ENCODE results near the gene MTIF2. TPM values are rescaled to one million over a fixed set of nuclear protein-coding genes. Genes with fewer than 3 reads are reported as not detected.
"Not testable (repeated sequence)": the region's sequence is repeated elsewhere in the genome, so short reads cannot be mapped to it uniquely, and the experiment has no call there.

Gene MTIF2
- total RNA-seq, 2 experiments from 2014 or later = 43.9 to 44.2 TPM

DNA sequence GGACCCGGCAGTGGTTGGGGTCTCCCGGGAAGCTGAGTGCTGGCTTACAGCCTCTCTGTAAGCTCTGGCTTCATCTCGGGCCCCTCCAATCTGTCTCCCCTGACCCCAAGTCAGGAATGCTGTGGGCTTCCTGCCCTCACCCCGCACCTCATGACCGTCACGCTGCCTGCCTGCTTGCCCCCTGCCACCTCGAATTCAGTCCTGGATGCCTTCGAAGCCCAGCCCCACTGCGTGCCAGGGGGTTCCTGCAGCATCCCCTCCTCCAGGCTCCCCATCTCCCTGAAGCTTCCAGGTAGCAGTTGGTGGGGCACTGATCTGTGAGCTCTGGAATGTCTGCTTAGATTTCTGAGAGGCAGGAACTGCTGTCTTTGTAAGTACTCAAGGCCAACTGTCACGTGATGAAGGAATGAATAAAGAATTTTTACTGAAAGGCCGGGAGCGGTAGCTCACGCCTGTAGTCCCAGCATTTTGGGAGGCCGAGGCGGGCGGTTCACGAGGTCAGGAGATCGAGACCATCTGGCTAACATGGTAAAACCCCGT, 43.5 kb downstream of the MTIF2 start:
- CTCF ChIA-PET = no interaction called here
- peaks cover 41% of the 10 kb centered on the region for H3K4me1 Mint-ChIP-seq (ENCODE audit: low read depth)

DNA sequence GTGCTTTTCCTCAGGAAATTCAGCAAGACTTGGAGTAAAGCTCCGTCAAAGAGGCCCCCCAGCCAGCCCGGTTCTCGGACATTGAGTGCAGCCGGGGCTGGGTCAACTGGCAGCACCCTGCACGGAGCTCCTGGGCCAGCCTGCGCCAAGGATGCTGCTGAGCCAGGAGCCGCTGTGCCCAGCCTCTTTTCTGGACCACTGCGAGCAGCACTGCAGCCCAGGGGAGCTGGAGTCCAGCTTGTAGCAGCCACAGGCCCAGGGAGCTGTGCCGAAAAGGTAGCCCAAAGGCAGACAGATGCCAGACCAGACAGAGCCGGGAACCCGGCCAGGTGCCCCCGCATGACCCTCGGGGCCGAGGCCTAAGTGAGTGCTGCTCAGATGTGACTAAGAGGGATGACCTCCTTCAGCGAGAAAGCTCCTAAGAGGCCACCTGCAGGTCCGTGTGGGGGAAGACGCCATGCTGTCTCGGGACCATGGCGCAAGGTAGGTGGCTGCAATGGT, 44.2 kb downstream of the MTIF2 start:
- intact Hi-C loops (cut with micrococcal nuclease) = loop anchor here (5.0 kb wide), 1 partner anchor 1108 kb away; the partner anchor contains the start of gene ACYP2
- no peak overlapping the region for H3K4me3 Mint-ChIP-seq
- no peaks in the 10 kb centered on the region for H3K9me3 Mint-ChIP-seq
- CTCF ChIA-PET = interaction anchor here (0.6 to 0.8 kb wide), 2 partner anchors 207 to 349 kb away, joined by 3 read pairs; no protein-coding TSS in a partner anchor
- DNase-seq = no peak
- peaks cover 37% of the 10 kb centered on the region for H3K4me1 Mint-ChIP-seq (ENCODE audit: low read depth)
- peaks cover 11% of the 10 kb centered on the region for H3K36me3 Mint-ChIP-seq (ENCODE audit: low read depth)
- H3K27ac Mint-ChIP-seq = no peak overlapping the region
- H3K27me3 Mint-ChIP-seq (ENCODE audit: low read depth) = no peaks in the 10 kb centered on the region

More for the DNA sequence above, 43.5 kb downstream of the MTIF2 start:
- no peaks in the 10 kb centered on the region for H3K9me3 Mint-ChIP-seq
- H3K27me3 Mint-ChIP-seq (ENCODE audit: low read depth) = no peaks in the 10 kb centered on the region
- H3K4me3 Mint-ChIP-seq = no peak overlapping the region
- H3K27ac Mint-ChIP-seq = peak overlapping the region; percentile 14
- intact Hi-C loops (cut with micrococcal nuclease) = no loop called here
- peaks cover 13% of the 10 kb centered on the region for H3K36me3 Mint-ChIP-seq (ENCODE audit: low read depth)
- DNase-seq = no peak

DNA sequence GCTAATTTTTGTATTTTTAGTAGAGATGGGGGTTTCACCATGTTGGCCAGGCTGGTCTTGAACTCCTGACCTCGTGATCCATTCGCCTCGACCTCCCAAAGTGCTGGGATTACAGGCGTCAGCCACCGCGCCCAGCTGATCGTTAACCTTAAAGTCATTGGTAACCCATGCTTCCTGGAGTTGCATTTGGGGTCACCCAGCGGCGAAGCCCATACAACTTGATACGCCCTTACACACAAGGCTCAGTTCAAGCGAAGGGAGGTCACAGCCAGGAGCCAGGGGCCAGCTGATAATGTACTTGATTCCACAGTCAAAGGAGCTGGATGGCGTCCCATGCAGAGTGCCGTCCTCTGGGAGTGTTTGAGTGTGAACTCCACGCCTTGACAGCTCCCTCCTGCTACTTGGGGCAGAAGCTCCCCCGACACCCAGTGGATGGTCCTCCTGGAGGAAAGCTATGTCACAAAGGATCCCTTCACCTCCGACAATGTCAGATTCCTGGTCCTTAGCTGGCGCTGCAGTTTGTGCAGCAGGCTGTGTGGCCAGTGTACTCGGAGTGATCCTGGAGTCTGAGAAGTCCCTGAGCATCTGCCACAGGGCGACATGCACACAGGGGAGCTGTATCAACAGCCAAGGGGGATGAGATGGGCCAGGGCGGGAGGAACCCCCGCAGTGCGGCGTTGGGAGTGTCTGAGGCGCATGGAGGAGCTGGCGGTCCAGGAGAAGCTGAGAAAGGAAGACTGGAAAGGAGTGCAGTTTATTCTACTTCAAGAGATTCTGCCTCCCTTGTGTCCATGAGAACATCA, 44.9 kb downstream of the MTIF2 start:
- Mint-ChIP-seq H3K27ac (peak overlapping the region; percentile 68), H3K27me3 (ENCODE audit: low read depth) (no peaks in the 10 kb centered on the region), H3K4me1 (ENCODE audit: low read depth) (peaks cover 36% of the 10 kb centered on the region), H3K36me3 (ENCODE audit: low read depth) (peaks cover 8% of the 10 kb centered on the region), H3K9me3 (no peaks in the 10 kb centered on the region), H3K4me3 (peak overlapping the region; percentile 71)
- DNase-seq = no peak
- intact Hi-C loops (cut with micrococcal nuclease) = loop anchor here (1.0 to 5.0 kb wide), 8 partner anchors 8 to 1107 kb away; partner anchors contain the start of genes ACYP2, CFAP36, CLHC1 and EML6
- CTCF ChIA-PET = interaction anchor here (0.6 to 0.8 kb wide), 2 partner anchors 207 to 349 kb away, joined by 3 read pairs; no protein-coding TSS in a partner anchor

DNA sequence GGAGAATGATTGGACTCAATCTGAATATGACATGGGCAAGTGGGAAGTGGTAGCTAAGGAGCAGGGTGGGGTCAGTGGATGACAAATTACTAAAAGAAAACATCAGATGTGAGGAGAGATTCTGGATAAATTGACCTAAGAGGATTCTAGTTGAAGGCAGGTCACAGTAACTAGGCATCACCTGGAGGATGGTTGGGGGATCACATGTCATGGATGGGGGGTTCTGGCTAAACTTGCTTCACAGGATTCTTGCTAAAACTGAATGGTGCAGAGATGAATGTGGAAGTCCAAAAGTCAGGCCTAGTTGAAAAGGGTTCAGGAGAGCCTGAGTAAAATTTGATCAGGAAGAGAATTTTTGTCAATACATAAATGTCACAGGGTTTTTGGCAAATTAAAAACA, 55.2 kb downstream of the MTIF2 start:
- CTCF ChIA-PET = no interaction called here
- H3K27ac Mint-ChIP-seq = no peak overlapping the region
- no peaks in the 10 kb centered on the region for H3K36me3 Mint-ChIP-seq (ENCODE audit: low read depth)

DNA sequence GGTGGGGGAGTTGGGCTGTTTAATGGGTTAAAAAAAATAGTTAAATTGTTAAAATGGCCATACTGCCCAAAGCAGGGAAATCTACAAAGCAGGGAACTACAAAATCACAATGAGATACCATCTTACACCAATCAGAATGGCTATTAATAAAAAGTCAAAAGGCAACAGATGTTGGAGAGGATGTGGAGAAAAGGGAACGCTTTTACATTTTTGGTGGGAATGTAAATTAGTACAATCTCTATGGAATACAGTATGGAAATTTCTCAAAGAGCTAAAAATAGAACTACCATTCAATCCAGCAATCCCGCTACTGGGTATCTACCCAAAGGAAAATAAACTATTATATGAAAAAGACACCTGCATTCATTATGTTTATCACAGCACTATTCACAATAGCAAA, 64.1 kb downstream of the MTIF2 start:
- no peak for DNase-seq
- Mint-ChIP-seq H3K4me3 (no peak overlapping the region), H3K27me3 (ENCODE audit: low read depth) (no peaks in the 10 kb centered on the region), H3K9me3 (peaks cover 3% of the 10 kb centered on the region), H3K4me1 (ENCODE audit: low read depth) (no peaks in the 10 kb centered on the region), H3K36me3 (ENCODE audit: low read depth) (peaks cover 17% of the 10 kb centered on the region), H3K27ac (no peak overlapping the region)
- CTCF ChIA-PET = no interaction called here
- intact Hi-C loops (cut with micrococcal nuclease) = no loop called here

More for the DNA sequence above, 55.2 kb downstream of the MTIF2 start:
- intact Hi-C loops (cut with micrococcal nuclease) = no loop called here
- no peak for DNase-seq
- no peaks in the 10 kb centered on the region for H3K27me3 Mint-ChIP-seq (ENCODE audit: low read depth)
- no peaks in the 10 kb centered on the region for H3K9me3 Mint-ChIP-seq
- no peaks in the 10 kb centered on the region for H3K4me1 Mint-ChIP-seq (ENCODE audit: low read depth)
- no peak overlapping the region for H3K4me3 Mint-ChIP-seq

- peaks cover 20% of the 10 kb centered on the region for H3K36me3 Mint-ChIP-seq (ENCODE audit: low read depth)
- H3K4me3 Mint-ChIP-seq = no peak overlapping the region
- intact Hi-C loops (cut with micrococcal nuclease) = no loop called here
- CTCF ChIA-PET = no interaction called here
- DNase-seq = no peak
- H3K4me1 Mint-ChIP-seq (ENCODE audit: low read depth) = no peaks in the 10 kb centered on the region
- H3K27me3 Mint-ChIP-seq (ENCODE audit: low read depth) = no peaks in the 10 kb centered on the region
- peaks cover 4% of the 10 kb centered on the region for H3K9me3 Mint-ChIP-seq
- no peak overlapping the region for H3K27ac Mint-ChIP-seq
Observed at GRCh38 chr2:55204536-55204935, 64.5 kb downstream of the MTIF2 start.

- Mint-ChIP-seq H3K36me3 (ENCODE audit: low read depth) (peaks cover 34% of the 10 kb centered on the region), H3K9me3 (peaks cover 5% of the 10 kb centered on the region), H3K4me3 (no peak overlapping the region)
Observed at GRCh38 chr2:55200416-55200815, 68.6 kb downstream of the MTIF2 start.

DNA sequence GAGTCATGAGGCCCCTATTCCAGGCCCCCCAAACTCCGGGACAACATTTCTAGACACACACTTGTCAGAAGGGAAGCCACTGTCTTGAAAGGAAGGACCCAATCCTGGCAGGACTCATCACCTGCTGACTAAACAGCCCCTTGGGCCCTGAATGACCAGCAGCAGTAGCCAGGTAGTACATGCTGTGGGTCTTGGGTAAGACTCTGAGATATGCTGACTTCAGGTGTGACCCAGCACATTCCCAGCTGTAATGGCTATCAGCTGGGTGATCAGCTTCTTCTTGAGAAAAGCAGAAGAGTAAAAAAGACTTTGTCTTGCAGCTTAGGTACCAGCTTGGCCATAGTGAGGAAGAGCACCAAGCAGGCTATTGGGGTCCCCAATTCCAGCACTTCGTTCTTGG, 72.5 kb downstream of the MTIF2 start:
- Mint-ChIP-seq H3K9me3 (peaks cover 3% of the 10 kb centered on the region), H3K4me3 (no peak overlapping the region), H3K36me3 (ENCODE audit: low read depth) (peaks cover 28% of the 10 kb centered on the region), H3K27ac (no peak overlapping the region), H3K27me3 (ENCODE audit: low read depth) (no peaks in the 10 kb centered on the region), H3K4me1 (ENCODE audit: low read depth) (no peaks in the 10 kb centered on the region)
- CTCF ChIA-PET = interaction anchor here (0.8 kb wide), 1 partner anchor 11 kb away, joined by 3 read pairs; no protein-coding TSS in a partner anchor
- DNase-seq = no peak
- intact Hi-C loops (cut with micrococcal nuclease) = no loop called here

More at GRCh38 chr2:55200416-55200815, 68.6 kb downstream of the MTIF2 start:
- CTCF ChIA-PET = no interaction called here
- no peak for DNase-seq
- Mint-ChIP-seq H3K27me3 (ENCODE audit: low read depth) (no peaks in the 10 kb centered on the region), H3K4me1 (ENCODE audit: low read depth) (no peaks in the 10 kb centered on the region), H3K27ac (no peak overlapping the region)
- intact Hi-C loops (cut with micrococcal nuclease) = no loop called here

DNA sequence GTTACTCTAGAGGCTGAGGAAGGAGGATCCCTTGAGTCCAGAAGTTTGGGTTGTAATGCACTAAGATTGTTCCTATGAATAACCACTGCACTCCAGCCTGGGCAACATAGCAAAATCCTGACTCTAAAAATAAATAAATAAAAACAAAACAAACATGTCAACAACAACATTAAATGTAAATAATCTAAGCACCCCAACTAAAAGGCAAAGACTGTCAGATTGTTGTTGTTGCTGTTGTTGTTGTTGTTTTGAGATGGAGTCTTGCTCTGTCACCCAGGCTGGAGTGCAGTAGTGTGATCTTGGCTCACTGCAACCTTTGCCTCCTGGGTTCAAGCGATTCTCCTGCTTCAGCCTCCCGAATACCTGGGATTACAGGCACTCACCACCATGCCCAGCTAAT, 77.1 kb downstream of the MTIF2 start:
- H3K4me3 Mint-ChIP-seq; H3K27ac Mint-ChIP-seq; H3K4me1 Mint-ChIP-seq (ENCODE audit: low read depth); DNase-seq; H3K27me3 Mint-ChIP-seq (ENCODE audit: low read depth); H3K9me3 Mint-ChIP-seq; intact Hi-C loops (cut with micrococcal nuclease); CTCF ChIA-PET: not testable (repeated sequence)
- peaks cover 18% of the 10 kb centered on the region for H3K36me3 Mint-ChIP-seq (ENCODE audit: low read depth)

GRCh38 chr2:55186837-55187236, 82.2 kb downstream of the MTIF2 start:
- H3K4me3 Mint-ChIP-seq; intact Hi-C loops (cut with micrococcal nuclease); H3K27me3 Mint-ChIP-seq (ENCODE audit: low read depth); H3K4me1 Mint-ChIP-seq (ENCODE audit: low read depth); H3K27ac Mint-ChIP-seq; H3K9me3 Mint-ChIP-seq; DNase-seq: not testable (repeated sequence)
- CTCF ChIA-PET = interaction anchor here (0.8 to 1.0 kb wide), 2 partner anchors 208 to 288 kb away, joined by 3 to 5 read pairs; no protein-coding TSS in a partner anchor
- H3K36me3 Mint-ChIP-seq (ENCODE audit: low read depth) = peaks cover 10% of the 10 kb centered on the region

Data from activated naive CD4-positive, alpha-beta T cell treated with anti-CD3 and anti-CD28 coated beads for 36 hours (primary cell).